HUES48 (cell line): ENCODE data around the gene KCNJ12.
"Not testable (repeated sequence)": the region's sequence is repeated elsewhere in the genome, so short reads cannot be mapped to it uniquely, and the experiment has no call there.

Experiments
- H3K27ac ChIP-seq: one replicate; pipeline ENCODE4 v1.7.0; 2013; ENCODE audit warnings: low read depth, low read length, inconsistent platforms
- H3K27me3 ChIP-seq: 2 replicates; pipeline ENCODE4 v1.6.1; 2013; ENCODE audit warnings: mild to moderate bottlenecking, low read length; ENCODE audit not compliant: control insufficient read depth, insufficient read depth
- H3K36me3 ChIP-seq: 2 replicates; pipeline ENCODE4 v1.6.1; 2013; ENCODE audit warnings: low read length; ENCODE audit not compliant: control insufficient read depth, insufficient read depth
- H3K4me1 ChIP-seq: 2 replicates; pipeline ENCODE4 v1.6.1; 2013; ENCODE audit warnings: mild to moderate bottlenecking, low read length; ENCODE audit not compliant: control insufficient read depth, insufficient read depth
- H3K4me3 ChIP-seq: 2 replicates; pipeline ENCODE4 v1.5.1; 2013; ENCODE audit warnings: mild to moderate bottlenecking, low read depth, low read length
- H3K9ac ChIP-seq: 2 replicates; pipeline ENCODE4 v1.6.1; 2013; ENCODE audit warnings: mild to moderate bottlenecking, low read depth, low read length, moderate library complexity
- H3K9me3 ChIP-seq: 2 replicates; pipeline ENCODE4 v1.6.1; 2013; ENCODE audit warnings: low read length; ENCODE audit not compliant: control insufficient read depth, insufficient read depth

The KCNJ12 gene

GRCh38 chr17:21350495-21350894 is 25.7 kb upstream of the KCNJ12 start:
- not testable (repeated sequence) for H3K9me3 ChIP-seq, H3K36me3 ChIP-seq, H3K27me3 ChIP-seq, H3K27ac ChIP-seq, H3K9ac ChIP-seq, H3K4me3 ChIP-seq, H3K4me1 ChIP-seq

GRCh38 chr17:21351366-21352065 is 24.6 kb upstream of the KCNJ12 start:
- Histone ChIP-seq H3K27ac (no peak overlapping the region), H3K9ac (no peak overlapping the region), H3K4me1 (no peaks in the 10 kb centered on the region), H3K27me3 (no peaks in the 10 kb centered on the region), H3K9me3 (no peaks in the 10 kb centered on the region), H3K4me3 (no peak overlapping the region), H3K36me3 (no peaks in the 10 kb centered on the region)

GRCh38 chr17:21352221-21352980 is 23.8 kb upstream of the KCNJ12 start:
- no peaks in the 10 kb centered on the region for H3K9me3 ChIP-seq
- no peak overlapping the region for H3K27ac ChIP-seq
- no peaks in the 10 kb centered on the region for H3K4me1 ChIP-seq

GRCh38 chr17:21352981-21353265 is 23.2 kb upstream of the KCNJ12 start:
- Histone ChIP-seq H3K36me3 (no peaks in the 10 kb centered on the region), H3K27me3 (no peaks in the 10 kb centered on the region), H3K9ac (no peak overlapping the region), H3K9me3 (no peaks in the 10 kb centered on the region), H3K4me3 (no peak overlapping the region), H3K4me1 (no peaks in the 10 kb centered on the region), H3K27ac (no peak overlapping the region)

More at GRCh38 chr17:21352221-21352980, 23.8 kb upstream of the KCNJ12 start:
- Histone ChIP-seq H3K4me3 (no peak overlapping the region), H3K9ac (no peak overlapping the region), H3K27me3 (no peaks in the 10 kb centered on the region), H3K36me3 (no peaks in the 10 kb centered on the region)

- no peak overlapping the region for H3K9ac ChIP-seq
- H3K4me1 ChIP-seq = no peaks in the 10 kb centered on the region
- H3K27ac ChIP-seq = no peak overlapping the region
- no peaks in the 10 kb centered on the region for H3K36me3 ChIP-seq
- H3K4me3 ChIP-seq = no peak overlapping the region
- no peaks in the 10 kb centered on the region for H3K9me3 ChIP-seq
- H3K27me3 ChIP-seq = no peaks in the 10 kb centered on the region
Observed at GRCh38 chr17:21353326-21354010, 22.7 kb upstream of the KCNJ12 start.

GRCh38 chr17:21354796-21355385 is 21.3 kb upstream of the KCNJ12 start:
- Histone ChIP-seq H3K27me3 (0 out of 2 replicates have a peak, but pooled peaks cover 3% of the 10 kb centered on the region), H3K4me1 (peaks cover 13% of the 10 kb centered on the region), H3K27ac (no peak overlapping the region), H3K36me3 (no peaks in the 10 kb centered on the region), H3K9me3 (no peaks in the 10 kb centered on the region), H3K9ac (no peak overlapping the region), H3K4me3 (no peak overlapping the region)

- no peaks in the 10 kb centered on the region for H3K36me3 ChIP-seq
- no peak overlapping the region for H3K4me3 ChIP-seq
- H3K27ac ChIP-seq = no peak overlapping the region
- peaks cover 9% of the 10 kb centered on the region for H3K27me3 ChIP-seq
- H3K4me1 ChIP-seq = peaks cover 20% of the 10 kb centered on the region
- H3K9ac ChIP-seq = no peak overlapping the region
- H3K9me3 ChIP-seq = no peaks in the 10 kb centered on the region
Observed at GRCh38 chr17:21355586-21355985, 20.6 kb upstream of the KCNJ12 start.

GRCh38 chr17:21356537-21357127 is 19.5 kb upstream of the KCNJ12 start:
- H3K4me3 ChIP-seq = no peak overlapping the region
- H3K4me1 ChIP-seq = peaks cover 24% of the 10 kb centered on the region
- H3K27me3 ChIP-seq = peaks cover 15% of the 10 kb centered on the region
- H3K9ac ChIP-seq = no peak overlapping the region
- H3K27ac ChIP-seq = no peak overlapping the region
- no peaks in the 10 kb centered on the region for H3K9me3 ChIP-seq
- H3K36me3 ChIP-seq = no peaks in the 10 kb centered on the region

GRCh38 chr17:21357281-21357680 is 18.9 kb upstream of the KCNJ12 start:
- H3K27me3 ChIP-seq = peaks cover 15% of the 10 kb centered on the region
- no peak overlapping the region for H3K9ac ChIP-seq
- no peaks in the 10 kb centered on the region for H3K36me3 ChIP-seq
- peaks cover 24% of the 10 kb centered on the region for H3K4me1 ChIP-seq
- H3K9me3 ChIP-seq = no peaks in the 10 kb centered on the region
- no peak overlapping the region for H3K4me3 ChIP-seq
- no peak overlapping the region for H3K27ac ChIP-seq

GRCh38 chr17:21357696-21358656 is 18.2 kb upstream of the KCNJ12 start:
- Histone ChIP-seq H3K4me3 (no peak overlapping the region), H3K36me3 (no peaks in the 10 kb centered on the region), H3K9me3 (no peaks in the 10 kb centered on the region), H3K9ac (no peak overlapping the region), H3K4me1 (peaks cover 24% of the 10 kb centered on the region), H3K27me3 (peaks cover 15% of the 10 kb centered on the region), H3K27ac (no peak overlapping the region)
